Measurements from ENCODE around the gene RNF126. TPM values are rescaled to one million over a fixed set of nuclear protein-coding genes. Genes with fewer than 3 reads are reported as not detected.
A peak's percentile ranks its signal among the peaks of the same experiment; 100 is the strongest.
"Not testable (repeated sequence)": the region's sequence is repeated elsewhere in the genome, so short reads cannot be mapped to it uniquely, and the experiment has no call there.

The RNF126 gene
- total and polyA plus RNA-seq, 2 experiments from 2014 or later, result 95.7 to 112 TPM

GRCh38 chr19:704447-704741, 41.4 kb upstream of the RNF126 start:
- peak overlapping the region; percentile 83 for H3K4me2 ChIP-seq

GRCh38 chr19:703651-704446, 40.8 kb upstream of the RNF126 start:
- peak; percentile 96 for DNase-seq (ENCODE audit: low spot score)
- H3K27me3 Mint-ChIP-seq (ENCODE audit: insufficient read depth, low read depth, poor library complexity), result peaks cover 12% of the 10 kb centered on the region
- peaks cover 6% of the 10 kb centered on the region; the same call in 2 of the 3 replicates for H3K4me1 Mint-ChIP-seq
- Histone ChIP-seq H3K27me3 (ENCODE audit: insufficient read depth) (no peaks in the 10 kb centered on the region), H3K4me1 (ENCODE audit: insufficient read depth) (no peaks in the 10 kb centered on the region; the same call in 1 of the 2 replicates), H3K4me2 (peak overlapping the region; percentile 83), H3K27ac (ENCODE audit: low read depth) (no peak overlapping the region), H3K36me3 (ENCODE audit: insufficient read depth) (no peaks in the 10 kb centered on the region), H3K4me3 (peak overlapping the region; percentile 52), H2AFZ (peak overlapping the region; percentile 76), H3K79me2 (replicated peaks; ENCODE audit: insufficient read depth) (no peaks in the 10 kb centered on the region), H3F3A (replicated peaks; ENCODE audit: low read depth) (0 out of 2 replicates have a peak, but pooled peaks cover 6% of the 10 kb centered on the region), H3K9me2 (ENCODE audit: insufficient read depth) (no peaks in the 10 kb centered on the region), H4K20me1 (replicated peaks; ENCODE audit: insufficient read depth) (no peaks in the 10 kb centered on the region)
- H3K27ac Mint-ChIP-seq, result peak overlapping the region; percentile 89; the same call in 1 of the 2 replicates
- ATAC-seq, result peak; percentile 95
- peak overlapping the region; percentile 62 for H3K4me3 Mint-ChIP-seq
- peaks cover 4% of the 10 kb centered on the region; the same call in 1 of the 3 replicates for H3K36me3 Mint-ChIP-seq (ENCODE audit: low read depth)
- H3K9me3 Mint-ChIP-seq, result peaks cover 12% of the 10 kb centered on the region; the same call in 2 of the 3 replicates
- TF ChIP-seq POLR2AphosphoS5 (IDR thresholded peaks at IDR 0.05; ENCODE audit: low read depth), result peak; percentile 84
- TF ChIP-seq CTCF (conservative IDR thresholded peaks at IDR 0.05; ENCODE audit: low read depth in 2 of 2), result peak in 1 of 2 experiments; percentile 9; a peak in 1 of 4 replicates
- TF ChIP-seq ZNF331 (CRISPR knock-in tag; IDR thresholded peaks at IDR 0.05; ENCODE audit: low read depth), result no peak
- TF ChIP-seq STAT1 (IDR thresholded peaks at IDR 0.05; ENCODE audit: unreplicated experiment), result peak; percentile 21

More at GRCh38 chr19:704447-704741, 41.4 kb upstream of the RNF126 start:
- H3F3A ChIP-seq (replicated peaks; ENCODE audit: low read depth), result 0 out of 2 replicates have a peak, but pooled peaks cover 6% of the 10 kb centered on the region
- no peak overlapping the region for H3K27ac ChIP-seq (ENCODE audit: low read depth)
- Mint-ChIP-seq H3K9me3 (peaks cover 12% of the 10 kb centered on the region; the same call in 2 of the 3 replicates), H3K4me3 (peak overlapping the region; percentile 62; the same call in 2 of the 3 replicates), H3K36me3 (ENCODE audit: low read depth) (peaks cover 4% of the 10 kb centered on the region; the same call in 1 of the 3 replicates), H3K4me1 (peaks cover 6% of the 10 kb centered on the region; the same call in 2 of the 3 replicates), H3K27me3 (ENCODE audit: insufficient read depth, low read depth, poor library complexity) (peaks cover 12% of the 10 kb centered on the region), H3K27ac (no peak overlapping the region)
- H3K27me3 ChIP-seq (ENCODE audit: insufficient read depth), result peaks cover under 1% of the 10 kb centered on the region; the same call in 1 of the 2 replicates
- peak overlapping the region; percentile 52 for H3K4me3 ChIP-seq
- H3K4me1 ChIP-seq (ENCODE audit: insufficient read depth), result no peaks in the 10 kb centered on the region; the same call in 1 of the 2 replicates
- no peak for DNase-seq (ENCODE audit: low spot score)
- no peaks in the 10 kb centered on the region for H3K79me2 ChIP-seq (replicated peaks; ENCODE audit: insufficient read depth)
- H3K9me2 ChIP-seq (ENCODE audit: insufficient read depth), result no peaks in the 10 kb centered on the region
- TF ChIP-seq ZNF114 (CRISPR knock-in tag; IDR thresholded peaks at IDR 0.05), result no peak
- TF ChIP-seq JUNB (IDR thresholded peaks at IDR 0.05; ENCODE audit: unreplicated experiment), result no peak
- peak; percentile 23 for ATAC-seq
- H3K36me3 ChIP-seq (ENCODE audit: insufficient read depth), result no peaks in the 10 kb centered on the region
- H2AFZ ChIP-seq, result peak overlapping the region; percentile 76; the same call in 1 of the 2 replicates
- H4K20me1 ChIP-seq (replicated peaks; ENCODE audit: insufficient read depth), result no peaks in the 10 kb centered on the region

GRCh38 chr19:703329-703650, 40.3 kb upstream of the RNF126 start:
- Histone ChIP-seq H2AFZ (peak overlapping the region; percentile 52; the same call in 1 of the 2 replicates), H3K79me2 (replicated peaks; ENCODE audit: insufficient read depth) (no peaks in the 10 kb centered on the region), H3K4me2 (peak overlapping the region; percentile 68), H3F3A (replicated peaks; ENCODE audit: low read depth) (0 out of 2 replicates have a peak, but pooled peaks cover 5% of the 10 kb centered on the region), H3K9me2 (ENCODE audit: insufficient read depth) (no peaks in the 10 kb centered on the region), H3K4me1 (ENCODE audit: insufficient read depth) (no peaks in the 10 kb centered on the region; the same call in 1 of the 2 replicates), H4K20me1 (replicated peaks; ENCODE audit: insufficient read depth) (no peaks in the 10 kb centered on the region), H3K4me3 (peak overlapping the region; percentile 44; the same call in 1 of the 2 replicates), H3K36me3 (ENCODE audit: insufficient read depth) (no peaks in the 10 kb centered on the region), H3K27me3 (ENCODE audit: insufficient read depth) (no peaks in the 10 kb centered on the region), H3K27ac (ENCODE audit: low read depth) (no peak overlapping the region)
- TF ChIP-seq EZH2phosphoT487 (IDR thresholded peaks at IDR 0.05; ENCODE audit: unreplicated experiment) (no peak), ZNF331 (CRISPR knock-in tag; IDR thresholded peaks at IDR 0.05; ENCODE audit: low read depth) (no peak)
- Mint-ChIP-seq H3K9me3 (peaks cover 12% of the 10 kb centered on the region; the same call in 2 of the 3 replicates), H3K27me3 (ENCODE audit: insufficient read depth, low read depth, poor library complexity) (peaks cover 12% of the 10 kb centered on the region), H3K27ac (peak overlapping the region; percentile 89; the same call in 1 of the 2 replicates), H3K4me1 (peaks cover 6% of the 10 kb centered on the region; the same call in 2 of the 3 replicates), H3K4me3 (peak overlapping the region; percentile 62), H3K36me3 (ENCODE audit: low read depth) (peaks cover 4% of the 10 kb centered on the region; the same call in 1 of the 3 replicates)
- DNase-seq (ENCODE audit: low spot score) (no peak), ATAC-seq (no peak)

GRCh38 chr19:702847-703246, 39.8 kb upstream of the RNF126 start:
- H3K4me3 ChIP-seq, result peak overlapping the region; percentile 44; the same call in 1 of the 2 replicates
- H3F3A ChIP-seq (replicated peaks; ENCODE audit: low read depth); H3K9me2 ChIP-seq (ENCODE audit: insufficient read depth); H3K9me3 Mint-ChIP-seq; H3K36me3 Mint-ChIP-seq (ENCODE audit: low read depth); ATAC-seq; H3K4me1 Mint-ChIP-seq; H2AFZ ChIP-seq; H3K4me2 ChIP-seq; DNase-seq (ENCODE audit: low spot score); H3K79me2 ChIP-seq (replicated peaks; ENCODE audit: insufficient read depth); H3K4me1 ChIP-seq (ENCODE audit: insufficient read depth); H3K36me3 ChIP-seq (ENCODE audit: insufficient read depth); H4K20me1 ChIP-seq (replicated peaks; ENCODE audit: insufficient read depth); H3K27ac ChIP-seq (ENCODE audit: low read depth); H3K27me3 Mint-ChIP-seq (ENCODE audit: insufficient read depth, low read depth, poor library complexity); H3K27me3 ChIP-seq (ENCODE audit: insufficient read depth): not testable (repeated sequence)
- peak overlapping the region; percentile 62; the same call in 2 of the 3 replicates for H3K4me3 Mint-ChIP-seq
- 0 out of 2 replicates have a peak overlapping the region, but pooled peaks have one; percentile 89 for H3K27ac Mint-ChIP-seq
